Islet of Langerhans (tissue), 1 donor: Measurements from ENCODE around the gene ADGRG3.
"Not testable (repeated sequence)": the region's sequence is repeated elsewhere in the genome, so short reads cannot be mapped to it uniquely, and the experiment has no call there.

Source experiments
- FAIRE-seq: peaks from one replicate; lab custom pipeline; 2011; peaks lifted over from hg19 to GRCh38; lab: Jason Lieb, UNC

ADGRG3 gene

GRCh38 chr16:57722210-57722499 lies 54.0 kb downstream of the ADGRG3 start:
- FAIRE-seq, result no peak

- FAIRE-seq, result no peak
Measured at GRCh38 chr16:57722651-57723050, 54.5 kb downstream of the ADGRG3 start.

GRCh38 chr16:57723170-57723569 lies 55.1 kb downstream of the ADGRG3 start:
- FAIRE-seq, result no peak

GRCh38 chr16:57724531-57724930 lies 56.4 kb downstream of the ADGRG3 start:
- FAIRE-seq, result no peak

GRCh38 chr16:57725151-57725550 lies 57.0 kb downstream of the ADGRG3 start:
- no peak for FAIRE-seq

- no peak for FAIRE-seq
Measured at GRCh38 chr16:57725554-57725953, 57.4 kb downstream of the ADGRG3 start.

GRCh38 chr16:57725976-57726375 lies 57.9 kb downstream of the ADGRG3 start:
- no peak for FAIRE-seq

GRCh38 chr16:57726433-57726947 lies 58.4 kb downstream of the ADGRG3 start:
- no peak for FAIRE-seq

GRCh38 chr16:57727610-57728009 lies 59.5 kb downstream of the ADGRG3 start:
- FAIRE-seq, result no peak

GRCh38 chr16:57728336-57729181 lies 60.5 kb downstream of the ADGRG3 start:
- no peak for FAIRE-seq

GRCh38 chr16:57729182-57729484 lies 61.0 kb downstream of the ADGRG3 start:
- no peak for FAIRE-seq

- not testable (repeated sequence) for FAIRE-seq
Measured at GRCh38 chr16:57729852-57730251, 61.7 kb downstream of the ADGRG3 start.

GRCh38 chr16:57730771-57731730 lies 62.9 kb downstream of the ADGRG3 start:
- FAIRE-seq, result no peak

GRCh38 chr16:57732037-57732436 lies 63.9 kb downstream of the ADGRG3 start:
- FAIRE-seq, result no peak

- FAIRE-seq, result no peak
Measured at GRCh38 chr16:57732714-57733113, 64.6 kb downstream of the ADGRG3 start.

- no peak for FAIRE-seq
Measured at GRCh38 chr16:57734308-57734924, 66.3 kb downstream of the ADGRG3 start.

- peak; percentile 100 for FAIRE-seq
Measured at GRCh38 chr16:57734925-57735754, 67.0 kb downstream of the ADGRG3 start.

GRCh38 chr16:57735755-57736418 lies 67.8 kb downstream of the ADGRG3 start, which contains the start of gene KATNB1:
Gene KATNB1 (plus strand): TSS chr16:57735770. CDS start chr16:57737244, 1,474 bp downstream.
- no peak for FAIRE-seq

- peak; percentile 5 for FAIRE-seq
Measured at GRCh38 chr16:57736419-57737351, 68.6 kb downstream of the ADGRG3 start.

- no peak for FAIRE-seq
Measured at GRCh38 chr16:57738844-57739243, 70.7 kb downstream of the ADGRG3 start.
